Stimulated activated CD4-positive, alpha-beta T cell treated with anti-CD3 and anti-CD28 coated beads, TNF-alpha, amount 100 ng/mL, for 24 hours (primary cell): ENCODE data around the gene EN2.

ENCODE experiments used
- DNase-seq, 3 experiments: peaks; one replicate each; pipeline ENCODE4 v3.0.0-alpha.2; 2020; ENCODE audit warnings: low read depth in 3 of 3

The EN2 gene

DNA sequence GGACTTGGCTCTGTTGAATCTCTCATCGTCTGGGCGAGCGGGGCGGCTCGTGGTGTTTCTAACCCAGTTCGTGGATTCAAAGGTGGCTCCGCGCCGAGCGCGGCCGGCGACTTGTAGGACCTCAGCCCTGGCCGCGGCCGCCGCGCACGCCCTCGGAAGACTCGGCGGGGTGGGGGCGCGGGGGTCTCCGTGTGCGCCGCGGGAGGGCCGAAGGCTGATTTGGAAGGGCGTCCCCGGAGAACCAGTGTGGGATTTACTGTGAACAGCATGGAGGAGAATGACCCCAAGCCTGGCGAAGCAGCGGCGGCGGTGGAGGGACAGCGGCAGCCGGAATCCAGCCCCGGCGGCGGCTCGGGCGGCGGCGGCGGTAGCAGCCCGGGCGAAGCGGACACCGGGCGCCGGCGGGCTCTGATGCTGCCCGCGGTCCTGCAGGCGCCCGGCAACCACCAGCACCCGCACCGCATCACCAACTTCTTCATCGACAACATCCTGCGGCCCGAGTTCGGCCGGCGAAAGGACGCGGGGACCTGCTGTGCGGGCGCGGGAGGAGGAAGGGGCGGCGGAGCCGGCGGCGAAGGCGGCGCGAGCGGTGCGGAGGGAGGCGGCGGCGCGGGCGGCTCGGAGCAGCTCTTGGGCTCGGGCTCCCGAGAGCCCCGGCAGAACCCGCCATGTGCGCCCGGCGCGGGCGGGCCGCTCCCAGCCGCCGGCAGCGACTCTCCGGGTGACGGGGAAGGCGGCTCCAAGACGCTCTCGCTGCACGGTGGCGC is at the start of gene EN2:
Gene EN2, plus strand, starts transcription at position 19 of the 767 bp plus-strand sequence. Its CDS starts 249 bp downstream, at position 268.
- DNase-seq, result no peak

DNA sequence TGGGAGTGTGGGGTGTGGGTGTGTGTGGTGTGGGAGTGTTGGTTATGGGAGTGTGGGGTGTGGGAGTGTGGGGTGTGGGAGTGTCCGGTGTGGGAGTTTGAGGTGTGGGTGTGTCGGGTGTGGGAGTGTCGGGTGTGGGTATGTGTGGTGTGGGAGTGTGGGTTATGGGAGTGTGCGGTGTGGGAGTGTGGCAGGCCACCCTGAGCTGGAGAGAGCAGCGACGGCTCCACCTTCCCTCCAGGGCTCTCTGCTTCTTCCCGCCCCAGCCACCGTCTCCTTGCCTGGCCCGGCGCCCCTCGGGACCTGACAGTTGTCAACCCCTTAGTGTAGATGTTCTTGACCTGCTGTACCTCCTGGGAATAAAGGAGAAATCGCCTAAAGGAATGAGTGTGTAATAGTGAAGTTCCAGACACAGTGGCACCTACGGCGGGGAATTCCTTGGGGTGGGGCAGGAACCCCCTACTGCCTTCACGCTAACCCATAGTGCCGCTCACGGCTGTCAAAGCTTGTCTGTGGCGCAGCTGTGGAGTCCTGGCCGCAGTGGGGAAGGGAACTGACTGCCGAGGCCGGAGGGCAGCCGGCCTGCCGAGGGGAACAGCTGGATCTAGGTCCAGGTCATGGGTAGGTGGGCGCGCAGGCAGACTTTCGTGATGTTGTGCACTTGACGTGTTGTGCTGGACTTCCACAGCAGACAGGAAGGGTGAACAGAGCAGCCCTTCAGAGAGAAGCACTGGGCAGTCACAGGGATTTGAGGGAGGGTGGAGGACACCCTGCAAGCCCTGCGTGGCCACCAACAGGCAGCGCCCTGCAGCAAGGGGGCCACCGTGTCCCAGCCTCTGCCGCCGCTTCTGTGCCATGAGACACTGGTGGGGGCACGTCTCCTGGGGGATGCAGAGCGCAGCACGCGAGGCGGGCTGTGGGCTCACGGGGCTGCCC is 49.0 kb upstream of the EN2 start:
- no peak for DNase-seq

DNA sequence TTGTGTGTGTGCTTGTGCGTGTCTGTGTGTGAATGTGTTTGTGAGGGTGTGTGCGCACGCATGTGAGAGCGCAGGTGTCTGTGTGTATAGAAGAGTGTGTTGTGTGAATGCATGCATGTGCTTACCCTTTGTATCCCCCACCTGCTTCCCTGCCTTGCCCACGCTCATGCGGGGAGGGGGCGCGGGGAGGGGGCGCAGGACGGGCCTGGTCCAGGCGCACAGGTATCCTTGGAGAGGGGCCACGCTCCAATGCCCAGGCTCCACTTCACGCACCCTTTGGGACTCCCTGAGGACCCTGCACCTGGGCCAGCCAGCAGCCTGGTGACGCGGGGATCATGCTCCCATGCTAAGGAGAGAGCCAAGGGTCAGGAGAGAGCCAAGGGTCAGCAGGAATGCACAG is 47.9 kb upstream of the EN2 start:
- DNase-seq, result no peak

DNA sequence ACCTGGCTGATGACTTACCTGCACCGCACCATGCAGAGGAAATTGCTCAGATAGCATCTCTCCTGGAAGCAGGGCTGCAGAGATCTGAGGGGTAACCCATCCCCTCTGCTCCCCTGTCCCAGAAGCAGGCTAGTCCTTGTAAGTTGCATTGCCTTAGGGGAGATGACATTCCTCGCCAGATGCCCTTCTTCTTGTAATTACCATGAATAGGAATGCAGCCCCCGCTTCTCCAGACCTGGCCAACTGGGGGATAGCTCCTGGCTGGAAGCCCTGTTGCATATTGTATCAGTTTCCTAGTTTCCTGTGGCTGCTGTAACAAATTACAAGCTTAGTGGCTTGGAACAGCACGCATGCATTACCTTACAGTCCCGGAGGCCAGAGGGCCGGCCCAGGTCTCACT is 47.5 kb upstream of the EN2 start:
- no peak for DNase-seq

DNA sequence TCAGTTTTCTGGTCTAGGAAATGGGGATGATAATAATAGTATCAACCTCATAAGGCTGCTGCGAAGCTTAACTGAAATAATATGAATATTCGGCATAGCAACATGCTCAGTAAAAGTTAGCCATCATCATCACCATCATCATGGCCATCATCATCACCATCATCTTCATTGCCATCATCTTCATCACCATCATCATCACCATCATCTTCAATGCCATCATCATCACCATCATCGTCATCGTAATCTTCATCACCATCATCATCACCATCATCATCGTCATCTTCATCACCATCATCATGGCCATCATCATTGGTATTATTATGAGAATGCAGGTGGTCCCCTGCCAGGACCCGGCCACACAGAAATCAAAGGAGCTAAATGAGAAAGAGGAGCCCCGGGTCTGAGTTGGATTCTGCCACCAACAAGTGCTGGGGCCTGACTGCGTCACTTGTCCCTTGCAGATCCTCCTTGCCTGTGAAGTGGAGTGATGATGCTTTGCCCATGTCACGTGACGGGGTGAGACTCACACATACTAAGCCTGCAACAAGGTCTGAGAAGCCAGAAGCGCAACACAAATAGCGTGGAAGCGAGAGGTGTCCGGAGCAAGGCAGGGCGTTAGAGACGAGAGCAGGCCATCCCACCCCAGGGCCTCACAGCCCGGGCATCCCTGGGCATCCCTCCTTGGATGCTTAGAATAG is 46.1 kb upstream of the EN2 start:
- no peak for DNase-seq

DNA sequence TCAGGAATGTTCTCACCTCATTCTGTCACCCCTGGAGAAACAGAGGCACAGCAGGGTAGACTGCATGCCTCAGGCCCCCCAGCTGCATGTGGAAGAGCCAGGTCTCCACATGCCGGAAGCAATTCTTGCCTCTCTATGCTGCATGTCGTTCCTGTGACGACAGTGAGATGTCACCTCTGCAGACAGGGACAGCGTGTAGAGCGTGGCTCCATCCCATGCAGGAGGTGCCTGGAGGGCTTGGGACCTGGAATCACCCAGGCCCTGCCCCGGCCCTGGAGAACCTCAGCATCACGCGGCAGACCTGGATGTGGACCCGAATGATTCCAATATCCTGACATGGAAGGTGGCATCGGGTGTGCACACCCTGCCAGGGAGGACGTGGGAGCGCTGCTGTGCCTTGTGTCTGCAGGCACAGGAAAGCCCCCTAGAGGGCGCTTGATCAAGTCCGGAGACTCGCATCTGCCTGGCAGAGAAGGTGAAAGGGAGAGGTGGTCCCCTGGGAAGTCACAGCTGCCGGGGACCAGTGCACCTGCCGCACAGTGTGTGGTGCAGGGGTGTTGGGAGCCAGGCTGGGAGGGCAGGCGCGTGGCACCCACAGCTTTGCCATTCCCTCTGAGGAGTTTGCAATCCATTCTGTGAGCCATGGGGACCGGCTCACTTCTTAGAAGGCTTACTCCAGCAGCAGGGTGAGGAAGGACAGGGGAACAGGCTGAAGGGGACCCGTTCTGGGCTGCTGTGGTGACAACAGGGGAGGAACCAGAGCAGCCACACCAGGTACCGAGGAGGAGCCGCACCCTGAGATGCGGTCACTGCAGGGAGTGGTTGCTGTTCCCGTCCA is 45.3 kb upstream of the EN2 start:
- DNase-seq, result peak in 2 of 3 experiments; percentile 19 to 61

DNA sequence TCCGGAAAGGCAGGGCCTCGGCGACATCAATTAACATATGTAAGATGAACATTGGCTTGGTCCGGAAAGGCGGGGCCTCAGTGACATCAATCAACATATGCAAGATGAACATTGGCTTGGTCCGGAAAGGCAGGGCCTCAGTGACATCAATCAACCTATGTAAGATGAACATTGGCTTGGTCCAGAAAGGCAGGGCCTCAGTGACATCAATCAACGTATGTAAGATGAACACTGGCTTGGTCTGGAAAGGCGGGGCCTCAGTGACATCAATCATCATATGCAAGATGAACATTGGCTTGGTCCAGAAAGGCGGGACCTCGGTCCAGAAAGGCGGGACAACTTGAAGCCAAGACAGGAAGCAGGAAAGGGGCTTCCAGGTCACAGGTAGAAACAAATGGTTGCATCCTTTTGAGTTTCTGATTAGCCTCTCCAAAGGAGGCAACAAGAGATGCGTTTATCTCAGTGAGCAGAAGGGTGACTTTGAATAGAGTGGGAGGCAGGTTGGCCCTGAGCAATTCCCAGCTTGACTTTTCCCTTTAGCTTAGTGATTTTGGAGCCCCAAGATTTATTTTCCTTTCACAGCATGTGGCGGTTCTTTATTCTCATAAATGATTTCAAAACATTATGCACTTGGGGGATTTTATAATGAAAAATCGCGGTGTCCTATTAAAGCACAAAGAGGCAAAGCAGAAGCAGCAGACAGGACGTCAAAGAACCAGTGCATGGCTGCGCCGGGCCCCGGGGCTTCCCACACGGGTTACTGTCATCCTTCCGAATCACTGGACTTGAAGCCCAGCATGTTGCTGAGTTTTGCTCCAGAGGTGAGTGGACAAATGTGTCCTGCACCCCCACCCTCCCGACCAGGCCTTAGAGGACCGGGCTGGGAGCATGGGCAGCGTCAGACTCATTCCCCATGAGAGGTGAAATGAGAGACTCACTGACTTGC is 43.1 kb upstream of the EN2 start:
- DNase-seq, result no peak

DNA sequence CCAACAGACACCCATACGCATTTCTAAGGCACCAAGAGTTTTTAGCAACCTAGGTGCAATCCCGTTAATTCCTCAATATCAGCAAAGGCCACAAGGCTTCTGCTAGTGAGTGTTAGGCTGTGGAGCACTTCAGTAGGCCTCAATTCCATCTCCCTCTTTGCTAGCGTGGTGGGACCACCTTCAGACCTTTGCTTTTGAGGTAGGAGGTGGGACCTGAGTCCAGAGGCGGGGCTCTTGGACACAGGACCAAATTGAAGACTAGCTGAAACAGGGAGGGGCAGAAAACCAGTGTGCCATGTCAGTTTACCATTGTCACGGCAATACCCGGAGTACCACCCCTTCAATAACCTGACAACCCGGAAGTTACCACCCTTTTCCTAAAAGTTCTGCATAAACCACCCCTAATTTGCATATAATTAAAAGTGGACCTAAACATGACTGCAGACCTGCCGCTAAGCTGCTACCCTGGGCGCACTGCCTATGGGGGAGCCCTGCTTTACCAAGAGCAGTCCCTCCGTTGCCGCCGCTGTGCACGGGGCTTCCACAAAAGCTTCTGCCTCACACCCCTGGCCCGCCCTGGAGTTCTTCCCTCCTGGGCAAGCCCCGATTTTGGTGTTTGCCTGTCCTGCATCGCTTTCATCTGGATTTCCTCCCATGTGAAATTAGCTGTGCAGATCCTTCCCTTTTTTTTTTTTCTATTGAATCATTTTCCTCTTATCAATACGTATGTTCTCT is 41.1 kb upstream of the EN2 start:
- DNase-seq, result no peak

DNA sequence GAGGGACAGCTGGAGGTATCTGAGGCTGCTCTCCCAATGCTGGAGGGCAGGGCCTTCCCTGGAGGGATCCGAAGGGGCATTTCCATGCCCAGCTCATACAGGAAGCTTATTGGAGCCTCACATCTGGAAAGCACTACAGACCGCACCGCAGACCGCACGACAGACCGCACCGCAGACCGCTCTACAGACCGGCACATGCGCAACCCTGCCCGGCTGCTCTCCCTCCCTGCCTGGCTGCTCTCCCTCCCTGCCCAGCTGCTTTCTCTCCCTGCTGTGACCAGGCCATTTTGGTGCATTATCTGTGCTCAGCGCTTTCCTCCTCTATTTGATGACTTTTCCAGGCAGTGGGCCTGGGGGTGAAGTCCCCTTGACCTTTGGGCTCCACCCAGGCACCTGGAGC is 39.6 kb upstream of the EN2 start:
- no peak for DNase-seq

DNA sequence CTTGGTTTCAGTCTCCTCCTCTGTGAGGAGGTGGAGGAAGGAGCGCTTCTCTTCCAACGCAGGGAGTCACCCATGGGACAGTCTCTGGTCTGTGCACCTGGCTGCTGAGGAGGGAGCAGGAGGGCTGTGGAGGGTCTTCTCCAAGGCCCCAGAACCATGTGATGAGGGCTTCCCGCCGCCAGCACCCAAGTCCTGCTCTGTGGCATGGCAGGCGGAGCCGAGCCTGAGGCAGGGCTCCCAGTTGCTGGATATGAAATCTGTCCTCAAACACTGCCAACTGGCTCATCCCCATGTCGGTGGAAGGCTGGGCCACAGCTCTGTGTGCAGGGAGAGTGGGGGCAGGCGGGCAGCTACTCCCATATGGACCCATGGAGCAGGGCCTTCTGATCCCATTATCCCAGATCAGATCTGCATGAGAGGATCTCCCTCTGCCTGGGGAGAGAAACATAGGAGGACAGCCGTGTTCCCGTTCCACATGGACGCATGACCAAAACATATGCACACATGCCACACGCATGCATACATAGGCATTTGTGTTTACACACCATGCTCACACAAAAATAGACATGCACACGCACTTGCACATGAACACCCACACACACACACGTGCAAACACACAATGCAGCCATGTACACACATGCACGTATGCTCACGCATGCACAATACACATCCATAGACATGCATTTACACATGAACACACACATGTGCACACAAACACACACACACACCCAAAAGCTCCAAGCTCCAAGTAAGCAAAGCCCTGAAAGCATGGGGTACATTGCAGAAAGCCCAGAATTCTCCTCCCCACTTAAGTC is 38.8 kb upstream of the EN2 start:
- no peak for DNase-seq

DNA sequence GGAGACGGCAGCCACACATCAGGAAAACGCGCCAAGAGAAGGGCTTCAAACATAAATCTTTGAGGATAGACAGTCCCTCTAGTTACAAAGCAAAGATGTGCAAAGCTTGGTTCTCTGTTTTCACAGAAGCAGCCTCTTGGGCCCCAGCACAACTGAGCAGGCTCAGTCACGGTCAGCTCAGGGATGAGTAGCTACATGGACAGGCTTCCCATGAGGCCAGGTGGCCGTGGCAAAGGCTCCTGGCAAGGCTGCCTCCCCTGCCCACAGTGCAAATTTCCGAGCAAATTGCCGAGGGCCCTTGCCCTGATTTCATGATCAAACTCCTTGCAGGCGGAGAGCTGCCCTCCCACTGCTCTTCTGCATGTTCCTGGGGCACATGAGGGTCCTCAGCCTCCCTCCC is 37.8 kb upstream of the EN2 start:
- DNase-seq, result no peak

DNA sequence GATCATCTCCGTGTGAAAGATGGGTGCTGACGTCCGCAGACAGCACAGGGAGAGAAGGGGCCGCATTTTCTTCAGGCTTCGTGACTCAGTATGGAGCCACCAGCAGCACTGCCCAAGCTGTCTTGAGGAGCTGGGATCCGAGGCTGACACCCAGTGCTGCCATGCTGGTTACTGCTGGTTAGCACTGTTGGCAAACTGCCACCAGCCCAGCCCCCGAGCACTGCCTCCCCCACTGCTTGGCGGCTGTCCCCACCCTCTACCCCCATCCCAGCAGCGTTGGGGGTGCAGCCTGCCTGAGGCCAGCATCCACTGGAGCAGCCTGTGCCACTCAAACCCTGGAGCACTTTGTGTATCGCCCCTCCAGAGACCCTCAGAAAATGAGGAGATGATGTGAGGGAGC is 35.8 kb upstream of the EN2 start:
- no peak for DNase-seq

DNA sequence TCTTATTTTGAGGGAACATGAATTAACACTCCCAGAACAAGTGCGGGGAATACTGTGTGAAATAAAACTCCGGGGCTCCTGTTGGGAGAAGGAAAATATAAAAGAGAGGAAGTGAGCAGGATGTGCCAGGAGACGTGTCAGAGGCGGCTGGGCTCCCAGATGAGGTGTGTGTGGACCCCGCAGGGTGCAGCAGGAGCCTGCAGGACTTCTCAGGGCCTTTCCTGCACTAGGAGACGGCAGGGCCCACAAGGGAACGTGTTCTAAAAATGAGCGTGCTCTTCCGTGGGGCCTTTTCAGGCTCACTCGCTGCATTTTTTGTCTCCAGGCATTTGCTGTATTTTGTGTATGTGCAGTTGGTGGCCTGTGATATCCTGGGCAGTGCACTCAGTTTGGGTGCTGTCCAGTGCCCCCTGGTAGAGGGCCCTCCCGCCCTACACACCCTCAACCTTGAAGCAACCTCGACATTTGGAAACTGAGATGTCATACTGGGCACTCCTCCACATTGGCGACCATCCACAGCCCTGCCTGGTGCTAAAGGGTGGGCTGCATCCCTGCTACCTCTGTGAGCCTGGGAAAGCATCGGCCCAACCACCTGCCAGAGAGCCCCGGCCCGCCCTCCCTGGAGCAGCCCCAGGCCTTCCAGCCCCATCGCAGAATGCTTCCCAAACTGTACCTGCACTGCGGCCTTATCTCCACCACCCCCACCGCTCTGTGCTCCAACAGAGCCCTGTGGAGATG is 35.2 kb upstream of the EN2 start:
- no peak for DNase-seq

DNA sequence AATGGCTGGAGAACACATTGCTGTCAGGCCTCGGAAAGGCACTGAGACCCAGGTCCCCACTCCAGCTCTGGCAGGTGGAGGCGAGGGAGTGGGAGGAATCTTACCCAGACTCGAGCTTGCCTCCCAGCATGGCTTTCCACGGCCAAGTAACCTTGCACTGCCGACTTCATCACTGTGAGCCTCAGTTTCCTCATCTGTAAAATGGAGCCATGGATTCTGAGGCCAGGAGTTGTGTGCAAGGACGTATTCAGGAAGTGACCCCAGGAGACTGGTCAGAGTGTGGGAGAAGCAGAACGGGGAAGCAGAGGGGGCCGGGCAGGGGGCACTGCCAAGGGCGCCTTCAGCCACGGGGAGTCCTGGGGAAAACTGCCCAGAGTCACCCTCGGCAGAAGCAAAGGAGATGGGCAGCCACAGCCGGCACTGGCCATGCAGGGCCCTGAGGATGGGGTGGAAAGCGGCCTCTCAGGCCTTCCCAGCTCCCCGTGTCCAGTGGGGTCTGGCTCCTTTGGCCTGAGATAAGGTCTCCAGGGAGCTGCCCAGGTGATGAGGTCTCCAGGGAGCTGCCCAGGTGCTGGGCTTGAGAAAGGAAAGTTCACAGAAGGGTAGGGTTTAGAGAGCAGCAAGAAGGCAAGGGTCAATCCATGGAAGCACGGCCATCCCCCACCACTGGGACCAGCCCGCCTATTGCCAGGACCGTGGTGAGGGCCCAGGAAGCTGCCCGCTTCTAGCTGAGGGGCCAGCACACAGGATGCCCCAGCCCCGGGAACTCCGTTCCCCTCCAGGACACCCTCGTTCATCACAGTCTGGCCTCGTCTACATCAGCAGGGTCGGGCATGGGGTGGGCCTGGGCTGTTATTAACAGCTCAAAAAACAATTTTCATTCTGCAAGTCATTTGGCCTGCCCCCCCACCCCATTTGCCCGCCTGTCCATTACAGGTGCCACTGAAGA is 34.3 kb upstream of the EN2 start:
- no peak for DNase-seq

DNA sequence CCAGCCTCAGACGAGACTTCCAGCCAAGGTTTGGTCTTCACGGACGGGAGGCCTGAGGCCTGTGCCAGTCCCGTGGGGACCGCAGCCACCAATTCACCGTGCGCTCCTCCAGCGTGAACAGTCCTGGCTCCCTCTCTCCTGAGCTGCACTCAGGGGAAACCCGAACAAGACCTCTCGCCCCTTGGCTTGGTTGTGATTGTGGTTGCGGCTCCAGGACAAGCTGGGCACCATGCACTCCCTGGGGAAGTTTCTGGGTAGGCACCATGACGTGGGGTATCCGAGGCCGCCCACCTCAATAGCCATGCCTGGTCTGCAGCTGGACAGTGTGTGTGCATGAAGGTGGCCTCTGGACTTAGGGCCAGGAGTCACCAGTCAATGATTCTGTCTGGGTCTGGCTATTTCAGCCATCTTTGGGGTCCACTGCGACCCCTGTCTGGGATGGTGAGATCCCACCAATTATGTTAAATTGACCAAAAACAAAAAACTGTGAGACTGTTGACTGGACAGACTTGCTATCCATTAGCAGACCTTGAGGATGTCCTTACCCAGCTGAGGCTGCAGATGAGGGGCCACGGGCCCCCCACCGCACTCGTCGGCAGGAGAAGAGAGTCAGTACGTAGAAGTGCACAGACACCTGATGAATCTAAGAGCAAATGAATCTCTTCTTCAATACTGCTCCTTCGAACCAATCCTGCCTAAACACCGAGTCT is 33.5 kb upstream of the EN2 start:
- DNase-seq, result no peak

DNA sequence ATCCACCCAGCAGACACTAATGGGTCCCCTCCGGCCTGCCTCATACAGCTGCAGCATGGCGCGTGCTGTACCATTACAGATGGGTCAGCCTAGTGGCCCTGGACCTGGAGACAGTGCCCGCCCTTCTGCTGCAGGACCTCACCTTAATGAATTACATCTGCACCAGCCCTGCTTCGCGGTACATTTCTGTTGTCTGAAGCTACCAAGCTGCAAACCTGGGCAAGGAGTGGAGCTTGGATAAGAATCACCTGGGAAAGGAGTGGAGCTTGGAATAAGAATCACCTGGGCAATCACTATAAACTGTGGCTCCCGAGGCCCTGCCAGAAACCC is 33.0 kb upstream of the EN2 start:
- DNase-seq, result no peak
